H1 (cell line): ENCODE measurements around the gene HES7. TPM values are rescaled to one million over a fixed set of nuclear protein-coding genes. Genes with fewer than 3 reads are reported as not detected.

Source experiments
- CHD2 ChIP-seq: IDR thresholded peaks from 2 replicates; pipeline ENCODE4 v1.6.1; 2012; ENCODE audit warnings: low read length, improper control_type of control experiment
- JUND ChIP-seq: IDR thresholded peaks from 2 replicates; pipeline ENCODE4 v1.6.1; 2011; ENCODE audit warnings: mild to moderate bottlenecking, improper control_type of control experiment, low read length
- MAFK ChIP-seq: IDR thresholded peaks from 2 replicates; pipeline ENCODE4 v1.6.1; 2012; ENCODE audit warnings: low read depth, mild to moderate bottlenecking, improper control_type of control experiment, low read length
- MAX ChIP-seq: IDR thresholded peaks from 2 replicates; pipeline ENCODE4 v1.6.1; 2012; ENCODE audit warnings: inconsistent platforms
- RXRA ChIP-seq: IDR thresholded peaks from 2 replicates; pipeline ENCODE4 v1.6.1; 2011; ENCODE audit warnings: low read depth, mild to moderate bottlenecking, low read length, moderate library complexity; ENCODE audit not compliant: insufficient read depth
- SIX5 ChIP-seq: IDR thresholded peaks from 2 replicates; pipeline ENCODE4 v1.6.1; 2011; ENCODE audit warnings: mild to moderate bottlenecking, low read depth, low read length
- polyA plus RNA-seq, 7 experiments: library from polyadenylated mRNA; depleted of rRNA in 3 of 7; stranded (reverse) in 5 of 7; unstranded in 2 of 7; fragments of >200 nt in 5 of 7; fragments of 200-250 nt in 2 of 7; gene quantifications; 1 replicate in 5 of 7; 2 replicates in 1 of 7; 4 replicates in 1 of 7; pipeline versions ENCODE4 v1.2.1 to v1.2.3, GENCODE V29; 2011 to 2013; ENCODE audit warnings: missing spikeins in 2 of 7, mixed read lengths in 2 of 7
- total RNA-seq: library from RNA; stranded (reverse); fragmentation: NEBNext Ultra II Directional; extraction: Animal tissue kit (Norgen Biotek cat#: 25700); gene quantifications from 2 replicates; pipeline ENCODE4 v1.2.1, GENCODE V29; 2021
- TF ChIP-seq, protein P1 (sequence below): fragments of 300-600 bp; sonication (generic); IDR thresholded peaks from 2 replicates; pipeline ENCODE4 v1.7.1; 2012; ENCODE audit warnings: low read length, moderate library complexity, mild to moderate bottlenecking, inconsistent platforms; ENCODE audit not compliant: insufficient replicate concordance
- TF ChIP-seq, protein P2 (sequence below): IDR thresholded peaks from 2 replicates; pipeline ENCODE4 v1.6.1; 2012; ENCODE audit warnings: low read length, inconsistent platforms

HES7 gene
- total and polyA plus RNA-seq, 2 of the 8 experiments (the other 6 are each of a cell fraction or from before 2014, with no cell fraction given): 0.20 to 0.32 TPM

DNA sequence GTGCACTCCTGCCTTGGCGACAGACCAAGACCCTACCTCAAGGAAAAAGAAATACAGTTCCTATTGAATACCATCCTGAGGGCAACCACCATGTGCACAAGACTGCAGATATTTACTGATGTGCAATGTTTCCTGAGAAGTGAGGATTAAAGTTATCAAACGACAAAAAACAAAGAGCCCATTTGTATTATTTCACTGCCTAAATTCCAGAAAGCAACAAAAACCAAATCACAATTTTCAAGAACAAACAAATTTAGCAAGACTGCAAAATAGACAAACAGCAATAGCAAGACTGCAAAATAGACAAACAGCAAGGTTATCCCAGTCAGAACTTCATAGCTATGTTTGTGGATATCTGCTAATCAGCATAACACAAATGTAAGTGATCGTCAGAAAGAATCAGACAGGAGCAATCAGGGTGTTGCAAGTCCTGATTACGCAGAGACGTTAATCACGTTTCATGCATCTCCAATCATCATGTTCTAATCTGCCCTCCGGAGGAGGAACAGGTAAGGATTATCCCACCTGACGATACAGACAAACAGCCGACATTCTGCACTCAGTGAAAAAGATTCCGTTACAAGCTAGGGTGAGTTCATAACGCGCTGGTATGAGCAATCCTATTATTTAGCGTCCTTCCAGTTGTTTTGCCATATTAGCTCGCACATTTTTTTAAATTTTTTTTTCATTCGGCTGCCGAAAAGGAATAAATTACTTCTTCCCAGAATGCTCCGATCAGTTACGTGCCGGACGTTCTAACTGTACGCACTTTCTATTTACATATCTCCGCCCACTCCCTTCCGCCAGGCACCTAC is 49.4 kb upstream of the HES7 start (continued):
- TF ChIP-seq, protein P1, sequence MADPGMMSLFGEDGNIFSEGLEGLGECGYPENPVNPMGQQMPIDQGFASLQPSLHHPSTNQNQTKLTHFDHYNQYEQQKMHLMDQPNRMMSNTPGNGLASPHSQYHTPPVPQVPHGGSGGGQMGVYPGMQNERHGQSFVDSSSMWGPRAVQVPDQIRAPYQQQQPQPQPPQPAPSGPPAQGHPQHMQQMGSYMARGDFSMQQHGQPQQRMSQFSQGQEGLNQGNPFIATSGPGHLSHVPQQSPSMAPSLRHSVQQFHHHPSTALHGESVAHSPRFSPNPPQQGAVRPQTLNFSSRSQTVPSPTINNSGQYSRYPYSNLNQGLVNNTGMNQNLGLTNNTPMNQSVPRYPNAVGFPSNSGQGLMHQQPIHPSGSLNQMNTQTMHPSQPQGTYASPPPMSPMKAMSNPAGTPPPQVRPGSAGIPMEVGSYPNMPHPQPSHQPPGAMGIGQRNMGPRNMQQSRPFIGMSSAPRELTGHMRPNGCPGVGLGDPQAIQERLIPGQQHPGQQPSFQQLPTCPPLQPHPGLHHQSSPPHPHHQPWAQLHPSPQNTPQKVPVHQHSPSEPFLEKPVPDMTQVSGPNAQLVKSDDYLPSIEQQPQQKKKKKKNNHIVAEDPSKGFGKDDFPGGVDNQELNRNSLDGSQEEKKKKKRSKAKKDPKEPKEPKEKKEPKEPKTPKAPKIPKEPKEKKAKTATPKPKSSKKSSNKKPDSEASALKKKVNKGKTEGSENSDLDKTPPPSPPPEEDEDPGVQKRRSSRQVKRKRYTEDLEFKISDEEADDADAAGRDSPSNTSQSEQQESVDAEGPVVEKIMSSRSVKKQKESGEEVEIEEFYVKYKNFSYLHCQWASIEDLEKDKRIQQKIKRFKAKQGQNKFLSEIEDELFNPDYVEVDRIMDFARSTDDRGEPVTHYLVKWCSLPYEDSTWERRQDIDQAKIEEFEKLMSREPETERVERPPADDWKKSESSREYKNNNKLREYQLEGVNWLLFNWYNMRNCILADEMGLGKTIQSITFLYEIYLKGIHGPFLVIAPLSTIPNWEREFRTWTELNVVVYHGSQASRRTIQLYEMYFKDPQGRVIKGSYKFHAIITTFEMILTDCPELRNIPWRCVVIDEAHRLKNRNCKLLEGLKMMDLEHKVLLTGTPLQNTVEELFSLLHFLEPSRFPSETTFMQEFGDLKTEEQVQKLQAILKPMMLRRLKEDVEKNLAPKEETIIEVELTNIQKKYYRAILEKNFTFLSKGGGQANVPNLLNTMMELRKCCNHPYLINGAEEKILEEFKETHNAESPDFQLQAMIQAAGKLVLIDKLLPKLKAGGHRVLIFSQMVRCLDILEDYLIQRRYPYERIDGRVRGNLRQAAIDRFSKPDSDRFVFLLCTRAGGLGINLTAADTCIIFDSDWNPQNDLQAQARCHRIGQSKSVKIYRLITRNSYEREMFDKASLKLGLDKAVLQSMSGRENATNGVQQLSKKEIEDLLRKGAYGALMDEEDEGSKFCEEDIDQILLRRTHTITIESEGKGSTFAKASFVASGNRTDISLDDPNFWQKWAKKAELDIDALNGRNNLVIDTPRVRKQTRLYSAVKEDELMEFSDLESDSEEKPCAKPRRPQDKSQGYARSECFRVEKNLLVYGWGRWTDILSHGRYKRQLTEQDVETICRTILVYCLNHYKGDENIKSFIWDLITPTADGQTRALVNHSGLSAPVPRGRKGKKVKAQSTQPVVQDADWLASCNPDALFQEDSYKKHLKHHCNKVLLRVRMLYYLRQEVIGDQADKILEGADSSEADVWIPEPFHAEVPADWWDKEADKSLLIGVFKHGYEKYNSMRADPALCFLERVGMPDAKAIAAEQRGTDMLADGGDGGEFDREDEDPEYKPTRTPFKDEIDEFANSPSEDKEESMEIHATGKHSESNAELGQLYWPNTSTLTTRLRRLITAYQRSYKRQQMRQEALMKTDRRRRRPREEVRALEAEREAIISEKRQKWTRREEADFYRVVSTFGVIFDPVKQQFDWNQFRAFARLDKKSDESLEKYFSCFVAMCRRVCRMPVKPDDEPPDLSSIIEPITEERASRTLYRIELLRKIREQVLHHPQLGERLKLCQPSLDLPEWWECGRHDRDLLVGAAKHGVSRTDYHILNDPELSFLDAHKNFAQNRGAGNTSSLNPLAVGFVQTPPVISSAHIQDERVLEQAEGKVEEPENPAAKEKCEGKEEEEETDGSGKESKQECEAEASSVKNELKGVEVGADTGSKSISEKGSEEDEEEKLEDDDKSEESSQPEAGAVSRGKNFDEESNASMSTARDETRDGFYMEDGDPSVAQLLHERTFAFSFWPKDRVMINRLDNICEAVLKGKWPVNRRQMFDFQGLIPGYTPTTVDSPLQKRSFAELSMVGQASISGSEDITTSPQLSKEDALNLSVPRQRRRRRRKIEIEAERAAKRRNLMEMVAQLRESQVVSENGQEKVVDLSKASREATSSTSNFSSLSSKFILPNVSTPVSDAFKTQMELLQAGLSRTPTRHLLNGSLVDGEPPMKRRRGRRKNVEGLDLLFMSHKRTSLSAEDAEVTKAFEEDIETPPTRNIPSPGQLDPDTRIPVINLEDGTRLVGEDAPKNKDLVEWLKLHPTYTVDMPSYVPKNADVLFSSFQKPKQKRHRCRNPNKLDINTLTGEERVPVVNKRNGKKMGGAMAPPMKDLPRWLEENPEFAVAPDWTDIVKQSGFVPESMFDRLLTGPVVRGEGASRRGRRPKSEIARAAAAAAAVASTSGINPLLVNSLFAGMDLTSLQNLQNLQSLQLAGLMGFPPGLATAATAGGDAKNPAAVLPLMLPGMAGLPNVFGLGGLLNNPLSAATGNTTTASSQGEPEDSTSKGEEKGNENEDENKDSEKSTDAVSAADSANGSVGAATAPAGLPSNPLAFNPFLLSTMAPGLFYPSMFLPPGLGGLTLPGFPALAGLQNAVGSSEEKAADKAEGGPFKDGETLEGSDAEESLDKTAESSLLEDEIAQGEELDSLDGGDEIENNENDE: no peak
- TF ChIP-seq RXRA (no peak), JUND (peak; percentile 69), MAX (no peak), MAFK (peak; percentile 68), SIX5 (no peak), CHD2 (peak; percentile 78)
- TF ChIP-seq, protein P2, sequence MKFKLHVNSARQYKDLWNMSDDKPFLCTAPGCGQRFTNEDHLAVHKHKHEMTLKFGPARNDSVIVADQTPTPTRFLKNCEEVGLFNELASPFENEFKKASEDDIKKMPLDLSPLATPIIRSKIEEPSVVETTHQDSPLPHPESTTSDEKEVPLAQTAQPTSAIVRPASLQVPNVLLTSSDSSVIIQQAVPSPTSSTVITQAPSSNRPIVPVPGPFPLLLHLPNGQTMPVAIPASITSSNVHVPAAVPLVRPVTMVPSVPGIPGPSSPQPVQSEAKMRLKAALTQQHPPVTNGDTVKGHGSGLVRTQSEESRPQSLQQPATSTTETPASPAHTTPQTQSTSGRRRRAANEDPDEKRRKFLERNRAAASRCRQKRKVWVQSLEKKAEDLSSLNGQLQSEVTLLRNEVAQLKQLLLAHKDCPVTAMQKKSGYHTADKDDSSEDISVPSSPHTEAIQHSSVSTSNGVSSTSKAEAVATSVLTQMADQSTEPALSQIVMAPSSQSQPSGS: peak; percentile 99
